ENCODE results near the gene MRPL54.
A peak's percentile ranks its signal among the peaks of the same experiment; 100 is the strongest.

Gene MRPL54

GRCh38 chr19:3762501-3763459 lies at the start of gene MRPL54:
TSS of gene MRPL54 (plus strand) at chr19:3762682. CDS start at chr19:3762701, 19 bp downstream.
- DNase-seq (ENCODE audit: low read depth in 2 of 2): peak; percentile 96 to 99

- no peak for DNase-seq (ENCODE audit: low read depth in 2 of 2)
Measured at GRCh38 chr19:3716147-3716668, 46.3 kb upstream of the MRPL54 start.

GRCh38 chr19:3719868-3720267 lies 42.6 kb upstream of the MRPL54 start:
- no peak for DNase-seq (ENCODE audit: low read depth in 2 of 2)

- no peak for DNase-seq (ENCODE audit: low read depth in 2 of 2)
Measured at GRCh38 chr19:3720349-3720917, 42.0 kb upstream of the MRPL54 start.

DNA sequence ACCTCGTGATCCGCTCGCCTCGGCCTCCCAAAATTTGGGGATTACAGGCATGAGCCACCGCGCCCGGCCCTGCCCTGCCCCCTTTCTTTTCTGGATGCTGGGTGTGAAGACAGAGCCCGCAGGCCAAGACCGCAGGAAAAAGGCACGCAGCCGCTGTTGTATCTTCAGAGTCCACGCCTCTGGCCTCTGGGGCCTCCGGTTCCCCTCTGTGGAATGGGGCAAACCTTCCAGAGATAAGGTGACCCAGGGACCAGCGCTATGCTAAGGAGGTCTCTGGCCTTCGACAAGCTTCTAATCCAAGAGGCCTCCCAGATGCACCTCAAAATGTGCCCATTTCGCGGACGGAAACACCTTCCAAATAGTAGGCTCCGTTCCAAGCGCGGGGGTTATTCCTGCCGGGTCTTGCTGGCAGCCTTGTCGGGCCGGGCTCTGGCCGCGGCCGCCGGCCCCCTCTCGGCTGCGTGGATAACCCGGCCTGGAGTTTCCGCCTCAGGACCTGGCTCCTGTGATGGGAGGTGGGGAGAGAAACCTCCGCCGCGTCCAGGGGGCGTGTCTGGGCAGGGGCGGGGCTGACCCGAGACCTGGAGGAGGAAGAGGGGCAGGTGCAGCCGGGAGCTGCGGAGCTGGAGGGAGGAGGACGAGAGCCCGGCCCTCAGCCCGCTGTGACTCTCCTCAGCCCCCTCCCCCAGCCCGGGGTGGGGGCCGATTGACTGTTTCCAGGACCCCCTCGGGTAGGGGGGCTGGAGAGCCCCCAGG lies 41.2 kb upstream of the MRPL54 start:
- peak; percentile 78 to 83 for DNase-seq (ENCODE audit: low read depth in 2 of 2)

- no peak for DNase-seq (ENCODE audit: low read depth in 2 of 2)
Measured at GRCh38 chr19:3721887-3722442, 40.5 kb upstream of the MRPL54 start.

DNA sequence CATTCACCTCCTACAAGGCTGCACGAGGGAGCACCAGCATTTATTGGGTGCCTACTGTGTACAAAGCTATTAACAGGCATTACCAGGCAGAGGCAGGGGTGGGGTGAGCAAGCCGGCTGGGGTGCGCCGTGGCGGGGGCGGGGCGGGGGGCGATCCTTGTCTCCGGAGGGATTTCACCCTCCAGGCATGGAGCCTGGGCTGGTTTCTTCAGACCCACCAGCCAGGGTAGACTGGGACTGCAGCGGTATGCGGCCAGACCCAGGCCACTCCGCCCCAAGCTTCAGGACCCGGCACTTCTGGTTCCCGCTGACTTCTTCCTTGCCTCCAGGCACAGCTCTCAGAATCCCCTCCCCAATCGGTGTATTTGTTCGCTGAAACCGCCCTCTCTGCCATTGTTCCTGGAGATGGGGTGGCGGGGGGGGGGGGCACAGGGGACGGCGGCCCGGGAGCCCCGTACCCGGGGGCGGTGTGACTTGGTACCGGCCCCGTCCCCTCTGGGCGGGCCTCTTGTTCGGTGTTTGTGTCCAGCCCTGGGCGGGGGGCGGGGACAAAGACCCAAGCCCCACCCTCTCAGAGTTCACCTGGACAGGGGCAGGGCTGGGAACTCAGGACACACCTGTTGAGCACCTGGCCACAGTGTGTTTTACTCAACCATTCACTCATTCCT lies 39.9 kb upstream of the MRPL54 start:
- no peak for DNase-seq (ENCODE audit: low read depth in 2 of 2)

- DNase-seq (ENCODE audit: low read depth in 2 of 2): no peak
Measured at GRCh38 chr19:3723110-3723488, 39.4 kb upstream of the MRPL54 start.

DNA sequence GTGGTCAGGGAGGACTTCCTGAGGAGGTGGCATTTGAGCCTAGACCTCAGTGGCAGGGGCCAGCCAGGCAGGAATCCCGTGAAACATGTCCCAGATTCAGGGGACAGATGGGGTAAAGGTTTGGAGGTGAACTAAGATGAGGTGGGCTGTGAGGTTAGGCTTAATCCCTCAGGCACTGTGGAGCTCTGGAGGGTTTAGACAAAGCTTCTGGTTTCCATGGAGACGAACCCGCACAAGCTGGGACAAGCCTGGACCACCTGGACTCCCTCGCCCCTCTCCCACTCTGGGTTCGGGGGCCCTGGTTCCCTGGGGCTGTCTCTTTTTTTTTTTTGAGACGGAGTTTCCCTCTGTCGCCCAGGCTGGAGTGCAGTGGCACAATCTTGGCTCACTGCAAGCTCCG lies 38.6 kb upstream of the MRPL54 start:
- no peak for DNase-seq (ENCODE audit: low read depth in 2 of 2)

DNA sequence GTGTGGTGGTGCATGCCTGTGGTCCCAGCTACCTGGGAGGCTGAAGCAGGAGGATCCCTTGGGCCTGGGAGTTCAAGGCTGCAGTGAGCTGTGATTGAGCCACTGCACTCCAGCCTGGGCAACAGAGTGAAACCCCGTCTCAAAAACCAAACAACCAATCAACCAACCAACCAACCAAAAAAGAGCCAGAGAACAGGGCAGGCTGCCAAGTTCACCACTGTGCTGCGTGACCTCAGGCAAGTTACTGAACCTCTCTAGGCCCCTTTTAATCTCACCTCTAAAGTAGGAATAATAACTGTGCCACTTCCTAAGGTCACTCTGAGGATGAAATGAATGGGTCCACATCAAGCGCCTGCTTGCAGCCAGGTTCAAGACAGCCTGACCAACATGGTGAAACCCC lies 37.4 kb upstream of the MRPL54 start:
- no peak for DNase-seq (ENCODE audit: low read depth in 2 of 2)

DNA sequence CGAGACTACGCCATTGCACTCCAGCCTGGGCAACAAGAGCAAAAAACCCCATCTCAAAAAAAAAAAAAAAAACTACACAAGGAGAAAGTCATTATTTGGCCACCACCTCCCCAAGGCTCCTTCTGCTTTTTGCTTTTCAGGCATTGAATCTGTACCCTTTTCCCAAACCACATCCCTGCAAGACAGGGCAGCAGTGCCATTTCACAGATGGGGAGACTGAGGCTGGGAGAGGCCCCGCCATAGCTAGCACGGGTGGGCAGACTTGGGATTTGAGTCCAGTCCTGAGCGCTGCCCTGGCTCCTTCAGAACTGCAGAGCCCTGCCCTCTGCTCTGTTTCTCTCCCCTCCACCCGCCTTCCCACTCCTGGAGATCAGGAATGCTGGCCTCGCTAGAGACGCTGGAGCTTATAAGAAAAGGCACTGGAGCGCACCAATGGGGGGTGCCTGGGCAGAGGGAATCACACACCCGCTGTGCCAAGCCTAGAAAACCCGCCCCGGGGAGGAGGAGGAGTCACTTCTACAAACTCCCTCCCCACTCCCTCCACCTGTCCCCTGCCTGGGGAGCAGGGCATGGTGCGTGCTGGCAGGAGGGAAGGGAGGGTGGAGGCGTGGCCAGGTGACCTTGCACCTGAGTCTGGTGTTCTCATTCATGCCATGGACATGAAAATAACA lies 36.7 kb upstream of the MRPL54 start:
- no peak for DNase-seq (ENCODE audit: low read depth in 2 of 2)

DNA sequence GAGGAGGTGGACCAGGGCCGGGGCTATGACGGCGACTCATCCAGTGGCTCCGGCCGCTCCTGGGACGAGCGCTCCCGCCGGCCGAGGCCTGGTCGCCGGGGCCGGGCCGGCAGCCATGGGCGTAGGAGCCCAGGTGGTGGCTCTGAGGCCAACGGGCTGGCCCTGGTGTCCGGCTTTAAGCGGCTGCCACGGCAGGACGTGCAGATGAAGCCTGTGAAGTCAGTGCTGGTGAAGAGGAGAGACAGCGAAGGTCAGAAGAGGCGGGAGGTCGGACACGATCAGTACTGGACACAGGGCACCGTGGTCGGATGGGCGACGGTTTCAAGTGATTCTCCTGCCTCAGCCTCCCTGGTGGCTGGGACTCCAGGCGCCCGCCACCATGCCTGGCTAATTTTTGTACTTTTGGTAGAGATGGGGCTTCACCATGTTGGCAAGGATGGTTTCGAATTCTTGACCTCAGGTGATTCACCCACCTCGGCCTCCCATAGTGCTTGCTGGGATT lies 32.0 kb upstream of the MRPL54 start:
- DNase-seq (ENCODE audit: low read depth in 2 of 2): no peak

GRCh38 chr19:3732108-3732507 lies 30.4 kb upstream of the MRPL54 start:
- DNase-seq (ENCODE audit: low read depth in 2 of 2): no peak

DNA sequence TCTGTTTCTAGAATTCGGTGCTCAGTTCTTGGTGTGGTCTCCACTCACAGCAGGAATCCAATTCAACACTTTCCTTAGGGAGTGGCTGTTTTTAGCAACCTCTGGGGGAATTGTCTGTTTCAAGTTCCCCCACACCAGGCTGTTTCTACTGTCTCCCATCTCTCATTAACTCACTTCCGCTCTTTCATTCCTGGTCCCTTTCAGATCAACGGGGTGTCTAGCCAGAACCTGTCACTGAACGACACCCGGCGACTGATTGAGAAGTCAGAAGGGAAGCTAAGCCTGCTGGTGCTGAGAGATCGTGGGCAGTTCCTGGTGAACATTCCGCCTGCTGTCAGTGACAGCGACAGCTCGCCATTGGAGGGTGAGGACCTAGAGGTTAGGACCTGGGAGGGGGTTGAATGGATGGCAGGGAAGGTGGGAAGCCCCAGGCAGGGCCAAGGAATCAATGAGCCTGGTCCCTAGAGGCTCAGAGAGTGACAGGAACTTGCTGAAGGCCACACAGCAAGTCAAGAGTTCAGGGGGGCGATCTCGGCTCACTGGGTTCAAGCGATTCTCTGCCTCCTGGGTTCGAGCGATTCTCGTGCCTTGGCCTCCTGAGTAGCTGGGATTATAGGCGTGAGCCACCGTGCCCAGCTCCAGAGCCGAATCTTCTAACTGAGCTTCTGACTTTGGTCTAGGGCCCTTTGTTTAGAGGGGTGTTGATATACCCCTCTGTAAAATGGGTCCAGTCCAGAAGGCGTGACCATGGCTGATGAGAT lies 28.8 kb upstream of the MRPL54 start:
- no peak for DNase-seq (ENCODE audit: low read depth in 2 of 2)

- no peak for DNase-seq (ENCODE audit: low read depth in 2 of 2)
Measured at GRCh38 chr19:3734310-3734600, 28.2 kb upstream of the MRPL54 start.

DNA sequence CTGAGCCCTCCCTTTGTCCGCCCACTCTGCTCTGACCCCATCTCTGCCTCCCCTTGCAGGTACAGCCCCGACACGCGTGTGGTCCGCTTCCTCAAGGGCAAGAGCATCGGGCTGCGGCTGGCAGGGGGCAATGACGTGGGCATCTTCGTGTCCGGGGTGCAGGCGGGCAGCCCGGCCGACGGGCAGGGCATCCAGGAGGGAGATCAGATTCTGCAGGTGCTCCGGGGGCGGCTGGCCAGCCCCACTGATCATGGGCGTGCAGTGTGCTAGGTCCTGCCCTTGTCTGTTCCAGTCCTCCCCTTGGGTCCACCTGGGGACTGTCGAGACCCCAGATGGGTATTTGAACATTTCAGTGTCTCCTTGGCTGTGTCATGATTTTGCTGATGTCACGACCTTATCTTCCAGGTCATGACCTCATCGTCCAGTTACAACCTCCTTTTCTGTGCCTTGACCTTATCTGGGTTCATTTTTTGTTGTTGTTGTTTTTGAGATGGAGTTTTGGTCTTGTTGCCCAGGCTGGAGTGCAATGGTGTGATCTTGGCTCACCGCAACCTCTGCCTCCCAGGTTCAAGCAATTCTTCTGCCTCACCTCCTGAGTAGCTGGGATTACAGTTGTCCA lies 26.3 kb upstream of the MRPL54 start:
- no peak for DNase-seq (ENCODE audit: low read depth in 2 of 2)

DNA sequence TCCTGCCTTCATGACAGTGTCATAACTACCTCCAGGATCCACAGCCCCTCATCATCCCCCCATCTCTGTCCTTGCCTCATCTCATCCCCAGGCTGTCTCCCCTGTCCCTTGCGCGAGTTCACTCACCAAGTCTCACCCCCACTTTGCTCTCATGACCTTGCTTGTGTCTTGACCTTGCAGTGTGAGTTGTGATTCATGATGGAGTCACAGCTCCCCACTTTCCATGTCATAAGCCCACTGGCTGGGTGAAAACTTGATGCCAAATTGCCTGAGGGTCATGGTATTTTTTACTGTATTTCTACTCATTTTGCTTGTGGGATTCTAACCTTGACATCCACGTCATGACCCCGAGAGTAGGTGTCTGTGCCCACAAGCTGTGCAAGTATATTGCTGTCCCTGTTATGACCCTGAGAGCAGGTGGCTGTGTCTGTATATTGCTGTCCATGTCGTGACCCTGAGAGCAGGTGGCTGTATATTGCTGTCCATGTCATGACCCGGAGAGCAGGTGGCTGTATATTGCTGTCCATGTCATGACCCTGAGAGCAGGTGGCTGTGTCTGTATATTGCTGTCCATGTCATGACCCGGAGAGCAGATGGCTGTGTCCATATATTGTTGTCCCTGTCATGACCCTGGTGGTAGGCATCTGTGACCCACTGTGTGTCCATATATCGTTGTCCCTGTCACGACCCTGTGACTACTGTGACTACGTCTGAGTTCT lies 24.8 kb upstream of the MRPL54 start:
- no peak for DNase-seq (ENCODE audit: low read depth in 2 of 2)

DNA sequence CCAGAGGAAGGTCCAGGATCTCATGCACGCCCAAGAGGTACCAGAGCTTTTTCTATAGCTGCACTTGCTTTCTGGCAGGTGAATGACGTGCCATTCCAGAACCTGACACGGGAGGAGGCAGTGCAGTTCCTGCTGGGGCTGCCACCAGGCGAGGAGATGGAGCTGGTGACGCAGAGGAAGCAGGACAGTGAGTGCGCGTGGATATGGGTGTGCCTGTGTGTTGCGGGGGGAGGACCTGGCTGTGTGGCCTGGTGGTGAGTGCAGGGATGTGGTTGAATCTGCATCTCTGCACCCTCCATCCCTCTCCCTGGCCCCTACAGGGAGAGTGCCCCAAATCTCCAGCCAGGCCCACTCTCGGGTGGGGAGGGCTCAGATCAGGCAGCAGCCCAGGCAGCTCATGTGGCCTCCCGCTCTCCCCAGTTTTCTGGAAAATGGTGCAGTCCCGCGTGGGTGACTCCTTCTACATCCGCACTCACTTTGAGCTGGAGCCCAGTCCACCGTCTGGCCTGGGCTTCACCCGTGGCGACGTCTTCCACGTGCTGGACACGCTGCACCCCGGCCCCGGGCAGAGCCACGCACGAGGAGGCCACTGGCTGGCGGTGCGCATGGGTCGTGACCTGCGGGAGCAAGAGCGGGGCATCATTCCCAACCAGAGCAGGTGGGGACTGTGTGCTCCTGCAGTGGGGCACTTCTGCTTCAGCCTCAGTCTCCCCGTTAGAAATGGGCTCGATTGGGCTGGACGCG lies 23.8 kb upstream of the MRPL54 start:
- DNase-seq (ENCODE audit: low read depth in 2 of 2): no peak

All from stimulated activated CD4-positive, alpha-beta T cell treated with anti-CD3 and anti-CD28 coated beads, Interleukin-1b, Interleukin-23, amount 100 ng/mL, for 1 hour (primary cell).